Heart right ventricle (tissue), 16 donors: ENCODE measurements around the gene TUT7. TPM values are rescaled to one million over a fixed set of nuclear protein-coding genes. Genes with fewer than 3 reads are reported as not detected.

Source experiments
- ATAC-seq, 8 donors: fragments of 200-7000 bp; cut with Tn5 transposase; one replicate each; pipeline ENCODE4 v1.9.1; 2020; ENCODE audit warnings: mild to moderate bottlenecking in 8 of 8, moderate library complexity in 8 of 8, moderate number of reproducible peaks in 1 of 8
- DNase-seq, 2 donors: peaks; one replicate each; pipeline ENCODE4 v3.0.0-alpha.2; 2020
- H3K27ac ChIP-seq, 10 donors: fragments of 200-600 bp; sonication (generic) in 2 of 10; one replicate each; pipeline versions ENCODE4 v1.5.0 to v1.8.0; 2020 to 2022; ENCODE audit warnings: mild to moderate bottlenecking in 3 of 10
- H3K27me3 ChIP-seq, 7 donors: fragments of 200-600 bp; one replicate each; pipeline ENCODE4 v1.8.0; 2021 to 2022; ENCODE audit warnings: mild to moderate bottlenecking in 2 of 7
- H3K36me3 ChIP-seq, 9 donors: fragments of 200-600 bp; sonication (generic) in 1 of 9; one replicate each; pipeline versions ENCODE4 v1.5.0 to v1.8.0; 2020 to 2022; ENCODE audit warnings: mild to moderate bottlenecking in 2 of 9
- H3K4me1 ChIP-seq, 9 donors: fragments of 200-600 bp; sonication (generic) in 1 of 9; one replicate each; pipeline versions ENCODE4 v1.5.0 to v1.8.0; 2020 to 2022; ENCODE audit warnings: mild to moderate bottlenecking in 4 of 9
- H3K4me3 ChIP-seq, 10 donors: fragments of 200-600 bp; sonication (generic) in 2 of 10; one replicate each; pipeline versions ENCODE4 v1.5.0 to v1.8.0; 2020 to 2022; ENCODE audit warnings: mild to moderate bottlenecking in 7 of 10, moderate library complexity in 2 of 10
- H3K9me3 ChIP-seq, 11 donors: fragments of 200-600 bp in 10 of 11; sonication (generic) in 2 of 11; one replicate each; pipeline versions ENCODE4 v1.5.0 to v1.8.0; 2013 to 2022; ENCODE audit warnings: mild to moderate bottlenecking in 2 of 11, control low read depth in 1 of 11, moderate library complexity in 1 of 11
- CTCF ChIP-seq, 9 donors: fragments of 200-600 bp; sonication (generic) in 2 of 9; IDR thresholded peaks; one replicate each; pipeline versions ENCODE4 v1.5.0 to v1.8.0; 2021 to 2022; ENCODE audit warnings: antibody characterized with exemption in 9 of 9, mild to moderate bottlenecking in 5 of 9, moderate library complexity in 1 of 9
- WGBS, 2 donors: extraction: QIAGEN DNeasy Blood & Tissue Kit; methylation state at CpG; one replicate each; pipeline ENCODE4 v1.1.7; 2013; ENCODE audit warnings: inconsistent platforms in 1 of 2; 5-methylcytosine and 5-hydroxymethylcytosine counted together
- intact Hi-C, 10 donors: fragments of 100-400 bp; cut with DNase I; formaldehyde crosslinking; loops; one replicate each; pipeline versions ENCODE4 v1.11.1 to v1.14.2; 2022
- polyA plus RNA-seq, 2 donors: library from polyadenylated mRNA; stranded (reverse); fragments of 200-250 nt; gene quantifications; one replicate each; pipeline ENCODE4 v1.2.3, GENCODE V29; 2013
- total RNA-seq, 10 donors: library from RNA; stranded (reverse); fragmentation: NEBNext Ultra II Directional in 3 of 10; extraction: Animal tissue kit (Norgen Biotek cat#: 25700) in 3 of 10; gene quantifications; one replicate each; pipeline versions ENCODE4 v1.2.1 to v1.2.4, GENCODE V29; 2021 to 2023
- donor health status: Arrhythmogenic right ventricular cardiomyopathy.
- donor health status: ischemic (EF 13 %, LVEDD 7.1; RV severe dilation, severe dysfunction).
- donor health status: healthy with polysubstance abuse.
- donor health status: DM: no; HTN: yes; CAD: no.
- donor health status: DM: no; HTN: no; CAD: no.
- donor health status: ischemic (EF 25% LVEDD 6.9; RV normal size, moderate dysfunction).
- donor health status: ischemic (EF 25% LVEDD 5.7; RV mildly dilated, moderate dysfunction).
- donor health status: healthy.
- donor health status: DM: yes; HTN: yes; CAD: no.
- donor health status: Ischemic cardiomyopathy.
- donor health status: ischemic (EF 35%, LVEDD 5.7; RV mildly dilated, moderate dysfunction).
- donor health status: nonischemic (EF 11% LVEDD 7.7; RV severe dilation, severe dysfunction).
- donor health status: DM: yes; HTN: yes; CAD: no.
- donor health status: PGD.
- donor health status: ischemic (EF 29% LVEDD 5.4; RV normal size, mild dysfunction).
- donor health status: nonischemic (EF 23%, LVEDD 6.1; RV moderate dilation, normal function).

The TUT7 gene
- total and polyA plus RNA-seq, 12 donors: 6.0 to 16.7 (median 14.2) TPM

DNA sequence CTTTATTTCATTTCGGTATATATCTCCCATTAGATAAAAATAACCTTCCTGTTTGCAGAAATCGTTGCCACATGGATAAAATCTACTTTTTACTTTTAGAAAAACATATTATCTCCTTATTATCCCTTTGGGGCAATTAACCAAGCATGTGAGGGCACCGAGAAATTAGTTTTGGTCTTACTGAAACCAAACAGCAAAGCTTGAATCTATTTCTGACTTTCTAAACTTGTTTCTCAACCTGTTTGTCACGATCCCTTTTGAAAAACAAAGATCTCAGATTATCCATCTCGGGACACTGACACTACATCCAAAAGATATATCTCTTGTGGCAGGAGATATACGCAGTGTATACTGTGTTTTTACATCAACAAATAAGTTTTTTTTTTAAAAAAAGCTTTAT is 2.3 kb downstream of the TUT7 start:
- peaks cover 0 to 29% (median 0%) of the 10 kb centered on the region in 9 donors for H3K36me3 ChIP-seq
- no peak for DNase-seq
- 48 to 64% methylated on average over 6 of the region's 6 CpGs for WGBS, 2 donors
- intact Hi-C loops: loop anchor here in 2 of 10 donors (5.0 kb wide), 1 partner anchor 70 kb away; the partner anchor contains the start of gene ISCA1 (in 2 of the 2)
- H3K27ac ChIP-seq: peak overlapping the region in 3 of 10 donors; percentile 1 to 99 (median 29)
- H3K27me3 ChIP-seq: no peaks in the 10 kb centered on the region
- peak overlapping the region in 6 of 10 donors; percentile 83 to 95 (median 90) for H3K4me3 ChIP-seq
- H3K4me1 ChIP-seq: peaks cover 7 to 75% (median 44%) of the 10 kb centered on the region in 9 donors
- no peak for TF ChIP-seq CTCF (IDR thresholded peaks at IDR 0.05)
- ATAC-seq: no peak
- no peaks in the 10 kb centered on the region for H3K9me3 ChIP-seq

DNA sequence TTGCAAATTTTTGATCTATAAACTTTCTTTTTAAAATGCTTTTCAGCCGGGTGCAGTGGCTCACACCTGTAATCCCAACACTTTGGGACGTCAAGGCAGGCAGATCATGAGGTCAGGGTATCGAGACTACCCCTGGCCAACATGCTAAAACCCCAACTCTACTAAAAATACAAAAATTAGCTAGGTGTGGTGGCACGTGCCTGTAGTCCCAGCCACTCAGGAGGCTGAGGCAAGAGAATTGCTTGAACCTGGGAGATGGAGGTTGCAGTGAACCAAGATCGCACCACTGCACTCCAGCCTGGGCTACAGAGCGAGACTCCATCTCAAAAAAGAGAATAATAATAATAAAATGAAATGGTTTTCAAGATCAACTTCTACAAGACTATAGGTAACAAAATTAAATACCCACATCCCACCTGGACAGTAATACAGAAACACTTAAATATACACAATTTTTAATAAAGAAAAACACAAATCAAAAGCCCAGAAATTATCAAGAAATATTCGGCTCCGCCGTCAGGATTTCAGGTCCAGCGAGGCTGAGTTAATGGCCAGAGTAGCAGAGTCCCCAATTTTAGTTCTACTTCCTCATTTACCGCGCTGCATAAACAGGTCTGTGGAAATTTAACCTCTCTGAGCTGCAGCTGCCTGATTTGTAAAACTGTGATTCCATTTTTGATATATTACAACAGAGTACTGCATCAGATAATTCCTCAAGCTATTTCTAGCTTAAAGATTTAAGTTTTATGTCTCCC is 4.0 kb downstream of the TUT7 start:
- intact Hi-C loops: loop anchor here in 2 of 10 donors (5.0 kb wide), 1 partner anchor 68 kb away; the partner anchor contains the start of gene ISCA1 (in 2 of the 2)
- peak overlapping the region in 4 of 10 donors; percentile 2 to 95 (median 7) for H3K4me3 ChIP-seq
- peaks cover 0 to 41% (median 10%) of the 10 kb centered on the region in 9 donors for H3K36me3 ChIP-seq
- no peaks in the 10 kb centered on the region for H3K9me3 ChIP-seq
- no peak for TF ChIP-seq CTCF (IDR thresholded peaks at IDR 0.05)
- H3K4me1 ChIP-seq: peaks cover 7 to 82% (median 54%) of the 10 kb centered on the region in 9 donors
- peak overlapping the region in 1 of 10 donors; percentile 22 for H3K27ac ChIP-seq
- ATAC-seq: no peak
- no peaks in the 10 kb centered on the region for H3K27me3 ChIP-seq
- DNase-seq: no peak
- WGBS, 2 donors: 88 to 89% methylated on average over 12 of the region's 12 CpGs

- DNase-seq (no peak), ATAC-seq (no peak)
- Histone ChIP-seq H3K27me3 (no peaks in the 10 kb centered on the region), H3K27ac (no peak overlapping the region), H3K9me3 (no peaks in the 10 kb centered on the region), H3K36me3 (peaks cover 0 to 50% (median 19%) of the 10 kb centered on the region in 9 donors), H3K4me3 (no peak overlapping the region), H3K4me1 (peaks cover 7 to 82% (median 54%) of the 10 kb centered on the region in 9 donors)
- intact Hi-C loops: no loop called here
- TF ChIP-seq CTCF (IDR thresholded peaks at IDR 0.05): no peak
- WGBS, 2 donors: 59 to 60% methylated on average over 3 of the region's 3 CpGs
Observed at GRCh38 chr9:86349271-86349670, 4.9 kb downstream of the TUT7 start.

DNA sequence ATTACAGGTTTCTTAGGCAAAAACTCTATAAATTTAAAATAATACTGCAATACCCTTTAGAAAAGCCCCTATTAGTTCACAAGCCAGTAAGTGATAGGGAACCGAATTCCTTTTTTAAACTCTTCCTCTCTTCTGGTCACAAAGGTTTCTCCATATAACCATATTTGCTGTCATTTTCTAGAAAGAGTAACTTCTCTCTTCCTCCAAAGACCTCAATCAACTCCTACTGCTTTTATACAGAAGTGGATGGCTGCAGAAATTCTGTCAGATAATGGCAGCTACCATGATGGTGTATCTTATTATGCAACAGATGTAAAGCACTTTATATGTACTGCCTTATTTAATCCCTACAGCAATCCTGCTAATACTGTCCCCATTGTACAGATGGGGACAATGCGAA is 6.2 kb downstream of the TUT7 start:
- peak overlapping the region in 1 of 10 donors; percentile 15 for H3K27ac ChIP-seq
- DNase-seq (no peak), ATAC-seq (no peak)
- intact Hi-C loops: no loop called here
- 83 to 90% methylated on average over 2 of the region's 2 CpGs for WGBS, 2 donors
- H3K36me3 ChIP-seq: peaks cover 0 to 63% (median 31%) of the 10 kb centered on the region in 9 donors
- peaks cover 6 to 78% (median 50%) of the 10 kb centered on the region in 9 donors for H3K4me1 ChIP-seq
- no peaks in the 10 kb centered on the region for H3K27me3 ChIP-seq
- no peak for TF ChIP-seq CTCF (IDR thresholded peaks at IDR 0.05)
- no peaks in the 10 kb centered on the region for H3K9me3 ChIP-seq
- no peak overlapping the region for H3K4me3 ChIP-seq
